Pulmonary artery endothelial cell (primary cell): ENCODE results near the gene SECISBP2L. TPM values are rescaled to one million over a fixed set of nuclear protein-coding genes. Genes with fewer than 3 reads are reported as not detected.

Source experiments
- DNase-seq: peaks from one replicate; pipeline ENCODE4 v3.0.0-alpha.2; 2011; ENCODE audit warnings: low read depth, low spot score
- total RNA-seq: library from RNA; depleted of rRNA; stranded (reverse); fragments of >200 nt; gene quantifications from 2 replicates; pipeline ENCODE4 v1.2.3, GENCODE V29; 2014

Gene SECISBP2L
- total RNA-seq, 1 donor from 2014 or later: 20.7 TPM

DNA sequence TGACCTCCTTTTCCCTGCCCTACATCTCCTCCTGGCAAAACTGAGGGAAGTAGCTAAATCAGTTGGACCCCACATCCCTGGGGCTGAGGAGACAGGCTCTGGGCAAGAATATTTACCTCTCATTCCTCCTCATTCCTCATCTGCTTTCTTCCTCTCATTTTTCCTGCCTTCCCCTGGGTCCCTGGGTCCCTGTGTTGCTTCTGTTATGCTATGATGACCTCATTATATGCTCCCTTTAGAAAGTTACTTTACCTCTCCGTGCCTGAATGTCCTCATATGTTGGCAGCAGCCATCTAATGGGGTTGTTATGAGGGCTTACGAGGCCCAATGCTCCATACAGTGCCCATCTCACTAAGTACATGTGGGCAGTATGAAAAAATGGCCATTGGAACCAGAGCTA lies 81.3 kb downstream of the SECISBP2L start:
- DNase-seq: no peak

DNA sequence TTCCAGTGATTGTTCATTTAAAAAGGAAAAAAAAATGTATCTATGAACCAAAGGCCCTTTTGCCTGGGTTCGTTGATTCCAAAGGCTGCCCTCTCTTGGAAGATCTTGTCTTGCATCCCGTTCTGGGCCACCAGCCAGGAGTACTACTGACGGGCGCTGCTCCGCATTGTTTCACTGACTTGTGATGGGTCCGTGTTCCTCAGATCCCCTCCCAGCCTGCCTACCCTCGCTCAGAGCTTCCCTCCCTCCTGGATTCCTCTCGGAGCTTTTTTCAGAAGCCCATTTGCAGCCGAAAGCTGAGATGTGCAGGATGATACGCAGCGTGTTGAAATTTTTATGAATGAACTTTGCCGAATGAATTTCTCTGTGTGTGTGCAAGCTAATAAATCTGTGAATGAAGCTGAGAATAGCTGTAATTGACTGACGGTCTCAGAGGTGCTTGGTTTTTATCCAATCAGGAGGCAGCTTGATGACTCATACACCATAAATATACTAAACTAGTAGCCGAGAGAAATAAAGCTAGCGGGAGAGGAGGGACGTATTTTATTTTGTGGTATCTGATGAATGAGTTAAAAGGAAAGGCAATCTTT lies 82.6 kb downstream of the SECISBP2L start, which contains the start of gene SHC4:
TSS of gene SHC4 (minus strand) at position 396 of the 590 bp plus-strand sequence. CDS start 904 bp downstream, outside the sequence.
- peak; percentile 40 for DNase-seq

DNA sequence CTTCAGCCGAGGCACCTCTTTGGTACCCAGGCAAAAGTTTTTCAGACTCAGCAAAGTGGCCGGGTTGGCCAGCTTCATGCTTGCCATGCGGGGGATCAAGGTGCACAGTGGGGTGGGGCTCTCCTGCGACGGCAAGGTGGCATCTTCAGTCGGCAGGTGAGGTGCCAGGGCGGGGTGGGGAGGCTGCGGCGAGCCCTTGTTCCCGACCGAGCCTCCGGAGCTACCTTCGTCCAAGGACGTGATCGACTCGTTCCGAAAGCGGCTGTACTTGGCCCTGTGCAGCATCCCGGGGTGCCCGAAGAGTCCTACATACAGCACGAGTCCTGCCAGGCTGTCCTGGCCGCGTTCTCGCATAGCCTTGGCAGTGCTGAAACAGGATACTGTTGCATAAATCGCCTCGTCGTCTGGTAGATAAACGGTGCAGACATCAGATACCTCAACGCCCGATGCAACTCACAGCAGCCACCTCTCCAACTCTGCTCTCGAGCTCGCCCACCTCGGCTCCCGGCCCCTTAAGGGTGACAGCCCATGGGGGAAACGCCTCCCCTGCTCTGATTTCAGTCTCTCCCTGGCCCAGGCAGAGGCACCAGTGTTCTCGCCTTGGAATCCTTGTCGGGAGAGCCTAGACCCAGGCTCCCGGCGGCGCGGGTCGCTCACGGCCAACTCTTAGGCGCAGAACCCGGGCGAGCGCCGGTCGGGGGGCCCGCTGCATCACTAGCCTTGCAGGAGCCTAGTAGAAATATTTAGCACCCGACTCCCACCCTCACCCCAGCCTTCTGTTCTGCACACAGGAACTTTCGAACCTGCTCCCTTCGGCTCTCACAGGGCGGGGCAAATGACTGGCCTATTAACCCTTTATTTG lies 83.4 kb downstream of the SECISBP2L start:
- no peak for DNase-seq

DNA sequence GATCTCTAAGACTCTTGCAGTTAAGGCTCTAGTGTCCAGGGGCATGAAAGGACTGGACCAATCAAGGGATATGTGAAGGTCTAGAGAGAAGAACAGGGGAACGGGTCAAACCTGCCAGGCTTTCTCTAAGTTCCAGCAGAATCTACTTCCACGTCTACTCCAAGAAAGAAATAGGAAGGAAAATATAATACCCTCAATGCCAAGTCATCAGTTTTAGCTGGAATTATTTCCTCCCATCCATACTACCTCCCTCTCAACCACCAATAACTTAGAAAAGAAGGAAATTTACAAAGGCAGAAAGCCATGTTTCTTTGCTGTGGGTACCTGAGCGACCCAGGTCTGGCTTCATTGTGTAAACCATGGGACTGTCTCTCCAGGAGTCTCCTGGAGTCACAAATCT lies 90.3 kb downstream of the SECISBP2L start:
- no peak for DNase-seq

DNA sequence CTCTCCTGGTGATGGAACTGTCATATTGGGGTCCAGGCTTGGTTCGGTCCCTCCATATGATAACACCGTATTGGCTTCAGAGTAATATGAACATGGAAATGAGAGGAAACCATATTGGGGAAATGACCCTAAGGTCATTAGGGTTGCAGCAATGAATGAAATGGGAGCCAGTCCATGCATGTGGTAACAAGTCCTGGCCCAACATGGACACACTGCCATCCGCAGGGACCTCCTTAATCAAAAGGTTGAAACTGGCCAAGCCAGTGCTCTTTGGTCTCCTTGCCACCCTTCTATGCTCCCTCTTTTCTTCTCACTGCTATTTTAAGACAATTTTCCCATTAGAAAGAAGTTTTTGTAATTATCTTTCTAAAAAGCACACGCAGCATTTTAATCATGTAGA lies 90.9 kb downstream of the SECISBP2L start:
- DNase-seq: no peak

DNA sequence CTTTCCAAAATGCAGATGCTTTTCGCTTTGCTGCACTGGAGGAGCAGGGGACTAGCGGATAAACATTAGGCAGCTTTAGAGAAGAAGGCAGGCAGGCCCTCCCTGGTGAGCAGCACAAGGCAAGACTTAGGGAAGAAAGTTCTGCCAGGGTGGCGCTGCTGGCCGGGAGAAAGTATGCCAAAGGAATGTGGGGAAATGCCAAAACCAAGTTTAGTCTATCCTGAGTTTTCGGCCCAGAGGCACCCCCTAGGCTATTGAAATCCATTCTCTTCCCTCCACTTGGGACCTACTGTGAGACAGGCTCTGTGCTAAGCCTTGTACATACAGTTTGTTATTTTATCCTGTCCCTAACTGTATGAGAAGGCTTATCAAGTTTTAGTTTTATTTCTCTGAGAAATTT lies 91.7 kb downstream of the SECISBP2L start:
- no peak for DNase-seq

DNA sequence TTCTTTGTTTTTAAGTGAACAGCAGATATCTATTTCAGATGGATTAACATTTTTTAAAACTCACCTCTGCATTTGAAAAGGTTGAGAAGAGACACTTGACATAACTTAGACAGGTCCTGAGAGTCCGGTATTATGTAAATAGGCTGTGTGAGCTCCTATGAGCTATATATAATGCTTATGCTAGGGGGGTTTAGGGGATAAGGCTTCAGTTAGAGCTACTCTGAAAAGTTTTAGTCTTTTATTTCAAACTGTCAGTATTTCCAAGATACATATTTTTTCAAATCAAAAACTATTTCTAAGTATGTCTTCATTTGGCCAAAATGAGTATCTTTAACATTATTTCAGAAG lies 99.4 kb downstream of the SECISBP2L start:
- no peak for DNase-seq

DNA sequence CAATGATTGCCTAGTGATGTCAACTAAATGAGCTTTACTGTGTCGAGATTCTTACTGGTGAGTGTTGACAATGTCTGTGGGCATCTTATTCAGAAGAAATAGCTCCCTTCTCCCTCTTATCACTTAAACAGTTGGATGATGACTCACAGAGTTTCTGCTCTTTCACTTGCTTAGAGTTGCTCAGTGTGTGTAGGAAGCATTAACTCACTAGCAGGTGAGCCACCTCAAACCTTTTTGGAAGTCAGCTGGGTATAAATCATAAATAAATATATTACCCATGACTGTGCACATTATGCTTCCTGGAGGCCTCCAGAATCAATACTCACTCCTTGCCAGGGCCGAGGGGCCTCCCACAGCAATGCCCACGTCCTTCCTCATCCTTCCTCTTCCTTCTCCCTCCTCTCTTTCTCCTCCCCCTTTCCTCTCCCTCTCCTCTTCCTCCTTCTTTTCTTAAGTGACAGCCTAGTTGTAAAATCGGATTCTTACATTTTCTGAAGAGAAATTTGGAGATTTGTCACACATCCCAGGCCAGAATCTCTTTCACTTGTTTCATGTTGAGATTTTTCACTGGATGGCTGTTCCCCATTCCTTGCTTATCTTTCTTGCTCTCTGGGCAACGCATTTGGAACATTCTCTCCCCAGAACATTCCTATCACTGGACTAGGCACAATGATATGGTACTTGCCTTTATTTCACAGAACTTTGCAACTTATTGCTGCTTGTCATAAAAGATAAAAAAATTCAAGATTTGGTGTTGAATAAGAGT lies 100.0 kb downstream of the SECISBP2L start:
- DNase-seq: no peak

DNA sequence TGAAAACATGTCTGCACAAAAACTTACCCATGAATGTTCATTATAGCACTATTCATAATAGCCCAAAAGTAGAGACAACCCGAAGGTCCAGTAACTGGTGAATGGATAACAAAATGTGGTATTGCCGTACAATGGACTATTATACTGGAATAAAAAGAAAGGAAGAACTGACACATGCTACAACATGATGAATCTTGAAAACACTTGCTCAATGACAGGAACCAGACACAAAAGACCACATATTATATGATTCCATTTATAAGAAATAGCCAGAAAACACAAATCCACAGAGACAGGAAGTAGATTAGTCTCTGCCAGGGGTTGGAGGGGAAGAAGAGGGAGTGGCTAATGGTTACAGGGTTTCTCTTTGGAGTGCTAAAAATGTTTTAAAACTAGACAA lies 100.9 kb downstream of the SECISBP2L start:
- DNase-seq: peak; percentile 8

DNA sequence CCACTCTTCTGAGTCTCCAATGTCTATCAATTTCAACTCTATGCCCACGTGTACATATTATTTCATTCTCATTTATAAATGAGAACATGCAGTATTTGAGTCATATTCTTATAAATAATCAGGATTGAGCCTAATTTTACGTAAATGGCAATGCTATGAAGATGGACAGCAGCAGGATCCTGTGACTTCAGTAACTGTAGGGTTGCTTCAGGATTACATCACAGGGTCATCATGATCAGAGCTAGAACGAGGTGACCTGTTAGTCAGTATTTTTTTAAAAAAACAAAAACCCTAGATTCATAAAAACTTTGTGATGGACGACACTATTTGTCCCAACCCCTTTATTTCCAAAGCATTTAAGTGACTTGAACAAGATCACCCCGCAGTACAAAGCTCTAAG lies 104.3 kb downstream of the SECISBP2L start:
- no peak for DNase-seq

DNA sequence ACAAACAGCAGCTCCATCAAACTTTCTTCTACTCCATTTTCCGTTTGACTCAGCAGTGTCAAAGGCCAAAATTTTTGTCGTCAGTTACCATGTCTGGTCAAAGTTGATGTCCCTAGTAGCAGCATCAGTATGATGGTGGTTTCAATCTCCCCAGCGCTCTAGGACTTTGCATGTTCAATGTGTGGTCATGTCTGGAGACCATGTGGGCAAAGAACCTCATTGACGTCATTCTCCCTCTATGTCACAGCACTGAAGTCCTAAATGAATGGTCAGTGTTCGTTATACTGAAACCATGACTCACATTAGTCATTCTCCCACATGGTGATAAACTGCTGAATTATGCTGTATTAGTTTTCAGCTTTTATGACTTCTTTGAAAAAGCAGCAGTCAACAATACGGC lies 105.7 kb downstream of the SECISBP2L start:
- no peak for DNase-seq

DNA sequence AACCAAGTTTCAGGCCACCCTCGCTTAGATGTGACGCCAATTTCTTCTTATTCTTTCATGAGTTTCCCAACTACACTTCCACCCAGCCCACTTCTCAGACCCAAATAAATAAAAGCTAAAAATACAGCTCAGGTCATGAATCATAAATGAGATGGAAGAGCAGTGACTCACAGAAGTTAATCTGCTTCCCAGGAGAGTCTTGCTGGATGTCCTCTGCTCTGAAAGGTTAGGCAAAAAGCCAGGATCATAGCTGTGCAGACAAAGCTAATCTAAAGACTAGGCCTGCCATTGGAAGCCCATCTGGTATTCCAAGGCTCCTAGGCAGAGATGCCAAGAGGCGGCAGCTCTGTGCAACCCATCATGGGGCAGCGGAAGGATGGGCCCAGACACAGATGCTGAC lies 106.6 kb downstream of the SECISBP2L start:
- DNase-seq: no peak

Other genes starting within 250 kb of the SECISBP2L start
- gene CEP152, start 235.4 kb downstream of the SECISBP2L start, total RNA-seq: 6.7 and 19.5 TPM in 2 replicates
- 200 and 203 TPM in 2 replicates for gene EID1, start 168.3 kb downstream of the SECISBP2L start, total RNA-seq
- 0.18 and 0.33 TPM in 2 replicates for gene SHC4, start 82.5 kb downstream of the SECISBP2L start, total RNA-seq
- gene COPS2, start 109.2 kb upstream of the SECISBP2L start, total RNA-seq: 69.5 and 102 TPM in 2 replicates
- gene GALK2, start 123.8 kb upstream of the SECISBP2L start, total RNA-seq: 56.7 and 65.4 TPM in 2 replicates